Mucosa of descending colon (tissue), 3 donors: ENCODE measurements around the gene SQOR. TPM values are rescaled to one million over a fixed set of nuclear protein-coding genes. Genes with fewer than 3 reads are reported as not detected.
A peak's percentile ranks its signal among the peaks of the same experiment; 100 is the strongest.

Experiments
- ATAC-seq: fragments of 200-7000 bp; cut with Tn5 transposase; one replicate; pipeline ENCODE4 v1.9.1; 2020; ENCODE audit warnings: mild to moderate bottlenecking, moderate library complexity
- DNase-seq, 3 donors: peaks; one replicate each; pipeline ENCODE4 v3.0.0-alpha.2; 2020
- H3K36me3 ChIP-seq: fragments of 200-600 bp; one replicate; pipeline ENCODE4 v1.8.0; 2021; ENCODE audit warnings: low read depth, mild to moderate bottlenecking
- H3K4me1 ChIP-seq: fragments of 200-600 bp; one replicate; pipeline ENCODE4 v1.8.0; 2021; ENCODE audit warnings: low read depth, mild to moderate bottlenecking
- H3K4me3 ChIP-seq: fragments of 200-600 bp; one replicate; pipeline ENCODE4 v1.8.0; 2021; ENCODE audit warnings: mild to moderate bottlenecking
- H3K9me3 ChIP-seq: fragments of 200-600 bp; one replicate; pipeline ENCODE4 v1.8.0; 2021; ENCODE audit warnings: mild to moderate bottlenecking
- CTCF ChIP-seq: fragments of 200-600 bp; IDR thresholded peaks from one replicate; pipeline ENCODE4 v1.8.0; 2022; ENCODE audit warnings: antibody characterized with exemption, mild to moderate bottlenecking
- intact Hi-C, 2 donors: fragments of 100-400 bp; cut with DNase I in 1 of 2; cut with micrococcal nuclease in 1 of 2; formaldehyde crosslinking; loops; one replicate each; pipeline versions ENCODE4 v1.11.0 to v1.11.1; 2022; cut with DNase I, micrococcal nuclease
- total RNA-seq, 3 donors: library from RNA; stranded (reverse); fragmentation: NEBNext Ultra II Directional in 2 of 3; extraction: Animal tissue kit (Norgen Biotek cat#: 25700) in 2 of 3; gene quantifications; one replicate each; pipeline versions ENCODE4 v1.2.1 to v1.2.4, GENCODE V29; 2021 to 2023
- donor health status: DM: no; HTN: no; CAD: no; lungs with moderate emphysema.
- donor health status: DM: no; HTN: no; CAD: no.
- donor health status: DM: no; HTN: yes; CAD: no.

The SQOR gene
- total RNA-seq, 3 donors from 2014 or later, result 197 to 409 (median 403) TPM

GRCh38 chr15:45631776-45632175 lies 3.1 kb upstream of the SQOR start:
- no peak for TF ChIP-seq CTCF

DNA sequence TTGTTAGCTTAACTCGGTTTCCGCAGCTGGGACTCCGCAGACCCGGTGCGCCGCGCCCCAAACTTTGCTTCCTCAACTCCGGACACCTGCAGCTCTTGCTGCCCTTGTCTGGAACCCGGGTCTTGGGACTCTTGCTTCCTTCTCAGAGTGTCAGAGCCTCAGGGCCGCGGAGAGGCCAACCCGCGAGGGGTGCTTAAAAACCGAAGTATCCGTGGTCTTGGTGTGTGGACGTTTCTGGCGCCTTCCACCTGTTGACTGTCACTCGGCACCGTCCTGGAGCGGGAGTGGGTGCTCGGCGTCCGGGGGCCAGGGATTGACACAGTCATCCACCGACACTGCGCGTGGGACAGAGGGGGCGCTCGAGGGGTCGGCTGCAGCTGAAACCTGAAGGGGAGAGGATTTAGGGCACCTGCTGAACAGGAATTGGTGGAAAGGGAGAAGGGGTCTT lies 386 bp downstream of the SQOR start:
- H3K36me3 ChIP-seq, result no peaks in the 10 kb centered on the region
- H3K4me3 ChIP-seq, result peak overlapping the region; percentile 83
- peak; percentile 54 for TF ChIP-seq CTCF
- intact Hi-C loops, result no loop called here
- DNase-seq (peak; percentile 82 to 89 (median 87)), ATAC-seq (peak; percentile 58)
- H3K4me1 ChIP-seq, result peaks cover 32% of the 10 kb centered on the region
- no peaks in the 10 kb centered on the region for H3K9me3 ChIP-seq

More at GRCh38 chr15:45631776-45632175, 3.1 kb upstream of the SQOR start:
- H3K4me3 ChIP-seq, result no peak overlapping the region
- H3K36me3 ChIP-seq, result no peaks in the 10 kb centered on the region
- ATAC-seq, result no peak
- intact Hi-C loops, result no loop called here
- peaks cover 2% of the 10 kb centered on the region for H3K9me3 ChIP-seq
- DNase-seq, result no peak
- H3K4me1 ChIP-seq, result peaks cover 7% of the 10 kb centered on the region

DNA sequence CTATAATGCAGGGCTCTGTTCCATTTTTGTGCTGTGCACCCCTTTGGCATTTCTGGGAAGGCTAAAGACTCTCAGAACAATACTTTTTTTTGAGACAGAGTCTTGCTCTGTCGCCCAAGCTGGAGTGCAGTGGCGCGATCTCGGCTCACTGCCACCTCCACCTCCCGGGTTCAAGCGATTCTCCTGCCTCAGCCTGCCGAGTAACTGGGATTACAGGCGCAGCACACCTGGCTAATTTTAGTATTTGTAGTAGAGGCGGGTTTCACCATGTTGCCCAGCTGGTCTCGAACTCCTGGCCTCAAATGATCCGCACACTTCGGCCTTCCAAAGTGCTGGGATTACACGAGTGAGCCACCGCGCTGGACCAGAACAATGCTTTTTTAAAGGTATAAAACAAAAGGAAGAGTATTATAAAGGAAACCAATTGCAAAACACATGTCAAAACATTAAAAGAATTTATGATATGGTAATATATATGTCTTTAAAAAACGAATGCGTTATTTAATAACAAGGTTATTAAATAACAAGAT lies 999 bp downstream of the SQOR start:
- Histone ChIP-seq H3K9me3 (no peaks in the 10 kb centered on the region), H3K36me3 (no peaks in the 10 kb centered on the region), H3K4me1 (peaks cover 38% of the 10 kb centered on the region), H3K4me3 (peak overlapping the region; percentile 83)
- TF ChIP-seq CTCF, result no peak
- ATAC-seq (no peak), DNase-seq (peak in 2 of 3 donors; percentile 48 to 57)
- intact Hi-C loops, result no loop called here

- ATAC-seq, result no peak
Observed at GRCh38 chr15:45637141-45637540, 2.3 kb downstream of the SQOR start.

GRCh38 chr15:45637552-45638033 lies 2.8 kb downstream of the SQOR start:
- ATAC-seq, result peak; percentile 27

More at GRCh38 chr15:45637141-45637540, 2.3 kb downstream of the SQOR start:
- no peaks in the 10 kb centered on the region for H3K9me3 ChIP-seq
- intact Hi-C loops, result no loop called here
- H3K36me3 ChIP-seq, result no peaks in the 10 kb centered on the region
- no peak overlapping the region for H3K4me3 ChIP-seq
- peaks cover 47% of the 10 kb centered on the region for H3K4me1 ChIP-seq
- TF ChIP-seq CTCF, result no peak
- DNase-seq, result no peak

More at GRCh38 chr15:45637552-45638033, 2.8 kb downstream of the SQOR start:
- H3K4me1 ChIP-seq, result peaks cover 51% of the 10 kb centered on the region
- no peak overlapping the region for H3K4me3 ChIP-seq
- intact Hi-C loops, result no loop called here
- no peaks in the 10 kb centered on the region for H3K36me3 ChIP-seq
- no peaks in the 10 kb centered on the region for H3K9me3 ChIP-seq
- DNase-seq, result peak in 2 of 3 donors; percentile 66 to 78
- TF ChIP-seq CTCF, result no peak
